NCI-H187 (cell line): ENCODE data around the gene SHC2.
"Not testable (repeated sequence)": the region's sequence is repeated elsewhere in the genome, so short reads cannot be mapped to it uniquely, and the experiment has no call there.

ENCODE experiments used
- DNase-seq, 2 experiments: peaks; one replicate each; lab custom pipeline; 2025; lab: John Stamatoyannopoulos, UW

The SHC2 gene

DNA sequence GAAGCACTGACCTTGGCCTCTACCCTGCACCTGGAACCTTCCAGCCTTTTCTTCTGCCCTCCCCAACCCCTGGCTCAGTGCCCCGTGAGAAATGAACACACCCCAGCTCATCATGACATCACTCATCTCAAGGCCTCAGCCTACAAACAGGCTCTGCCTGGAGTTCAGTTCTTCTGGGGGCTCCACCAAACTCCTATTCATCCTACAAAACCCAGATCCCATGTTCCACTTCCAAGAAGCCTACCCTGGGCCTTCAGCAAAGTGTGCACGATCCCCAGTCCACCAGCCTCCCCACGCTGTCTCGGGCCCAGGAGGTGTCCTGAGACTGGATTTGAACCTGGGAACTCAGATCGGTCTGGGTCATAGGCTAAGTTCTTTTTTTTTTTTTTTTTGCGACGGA lies 9.0 kb upstream of the SHC2 start:
- DNase-seq = no peak

DNA sequence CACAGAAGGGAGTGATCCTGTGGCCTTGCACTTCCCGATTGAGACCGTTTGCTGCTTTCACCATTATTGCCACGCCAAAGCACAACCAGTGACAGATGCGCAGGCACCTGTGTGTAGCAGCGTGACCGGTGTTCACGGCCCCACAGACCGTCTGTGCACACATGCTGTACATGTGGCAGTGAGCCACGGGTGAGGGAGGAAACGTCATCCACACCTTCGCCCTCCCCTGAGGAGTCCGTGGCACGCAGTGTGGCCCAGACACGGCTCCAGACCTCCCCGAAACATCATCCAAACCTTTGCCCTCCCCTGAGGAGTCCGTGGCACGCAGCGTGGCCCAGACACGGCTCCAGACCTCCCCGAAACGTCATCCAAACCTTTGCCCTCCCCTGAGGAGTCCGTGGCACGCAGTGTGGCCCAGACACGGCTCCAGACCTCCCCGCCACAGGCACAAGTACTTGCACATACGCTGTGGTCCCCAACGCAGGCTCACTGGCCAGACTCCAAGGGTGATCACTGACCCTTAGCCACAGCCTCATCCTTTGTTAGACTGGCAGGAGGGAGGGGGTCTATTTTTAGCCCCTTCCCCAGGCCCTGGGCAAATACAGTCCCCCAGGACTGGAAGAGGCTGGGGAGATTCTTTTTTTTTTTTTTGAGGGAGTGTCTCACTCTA lies 7.9 kb upstream of the SHC2 start:
- DNase-seq = no peak

DNA sequence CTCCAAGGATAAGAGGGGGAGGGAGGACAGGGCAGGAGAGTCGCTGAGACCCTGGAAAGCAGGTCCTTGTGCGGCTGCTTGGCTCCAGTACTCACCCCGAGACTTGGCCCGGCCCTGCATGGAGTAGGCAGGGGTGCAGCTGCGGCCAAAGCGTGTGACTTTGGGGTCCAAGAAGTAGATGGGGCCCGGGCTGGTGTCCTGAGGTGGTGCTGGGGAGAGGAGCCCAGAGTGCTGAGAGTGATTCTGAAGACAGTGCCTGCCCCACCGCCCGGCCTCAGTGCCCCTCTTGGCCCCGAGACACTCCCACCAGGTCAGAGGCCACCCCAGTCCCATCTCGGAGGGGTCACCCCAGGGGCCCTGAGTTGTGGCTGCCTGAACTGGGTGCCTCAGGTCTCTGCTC lies 6.7 kb upstream of the SHC2 start:
- DNase-seq = no peak

DNA sequence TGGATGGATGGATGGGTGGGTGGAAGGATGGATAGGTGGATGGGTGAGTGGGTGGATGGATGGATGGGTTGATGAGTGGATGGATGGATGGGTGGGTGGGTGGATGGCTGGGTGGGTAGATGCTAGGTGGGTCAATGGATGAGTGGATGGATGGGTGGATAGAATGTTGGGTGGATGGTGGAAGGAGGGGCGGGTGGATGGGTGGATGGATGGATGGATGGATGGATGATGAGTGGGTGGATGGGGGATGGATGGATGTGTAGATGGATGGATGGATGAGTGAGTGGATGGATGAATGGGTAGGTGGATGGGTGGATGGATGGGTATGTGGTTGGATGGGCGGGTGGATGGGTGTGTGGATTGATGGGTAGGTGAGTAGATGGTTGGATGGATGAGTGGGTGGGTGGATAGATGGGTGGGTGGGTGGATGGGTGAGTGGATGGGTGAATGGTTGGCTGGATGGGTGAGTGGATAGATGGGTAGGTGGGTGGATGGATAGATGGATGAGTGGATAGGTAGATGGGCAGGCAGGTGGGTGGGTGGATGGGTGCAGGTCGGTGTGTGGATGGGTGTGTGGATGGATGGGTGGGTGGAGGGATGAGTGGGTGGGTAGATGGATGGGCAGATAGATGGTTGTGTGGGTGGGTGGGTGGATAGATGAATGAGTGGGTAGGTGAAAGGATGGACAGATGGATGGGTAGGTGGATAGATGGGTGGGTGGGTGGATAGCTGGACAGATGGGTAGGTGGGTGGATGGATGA lies 4.4 kb upstream of the SHC2 start:
- no peak for DNase-seq

DNA sequence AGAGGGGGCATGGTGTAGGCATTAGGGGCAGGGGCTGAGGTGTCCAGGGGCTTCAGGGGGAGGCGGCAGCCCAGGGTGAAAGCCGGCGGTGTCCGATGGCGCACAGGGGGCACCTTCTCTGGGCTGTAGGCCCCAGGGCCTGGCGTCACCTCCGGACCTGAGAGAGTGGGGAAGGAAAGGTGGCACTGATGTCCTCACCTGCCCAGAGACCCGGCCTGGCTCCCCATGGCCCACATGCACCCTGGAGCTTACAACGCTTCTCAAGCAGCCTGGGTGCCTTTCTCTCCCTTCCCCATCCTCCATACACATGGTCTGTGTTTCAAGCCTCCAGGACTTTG lies 3.3 kb upstream of the SHC2 start:
- no peak for DNase-seq

DNA sequence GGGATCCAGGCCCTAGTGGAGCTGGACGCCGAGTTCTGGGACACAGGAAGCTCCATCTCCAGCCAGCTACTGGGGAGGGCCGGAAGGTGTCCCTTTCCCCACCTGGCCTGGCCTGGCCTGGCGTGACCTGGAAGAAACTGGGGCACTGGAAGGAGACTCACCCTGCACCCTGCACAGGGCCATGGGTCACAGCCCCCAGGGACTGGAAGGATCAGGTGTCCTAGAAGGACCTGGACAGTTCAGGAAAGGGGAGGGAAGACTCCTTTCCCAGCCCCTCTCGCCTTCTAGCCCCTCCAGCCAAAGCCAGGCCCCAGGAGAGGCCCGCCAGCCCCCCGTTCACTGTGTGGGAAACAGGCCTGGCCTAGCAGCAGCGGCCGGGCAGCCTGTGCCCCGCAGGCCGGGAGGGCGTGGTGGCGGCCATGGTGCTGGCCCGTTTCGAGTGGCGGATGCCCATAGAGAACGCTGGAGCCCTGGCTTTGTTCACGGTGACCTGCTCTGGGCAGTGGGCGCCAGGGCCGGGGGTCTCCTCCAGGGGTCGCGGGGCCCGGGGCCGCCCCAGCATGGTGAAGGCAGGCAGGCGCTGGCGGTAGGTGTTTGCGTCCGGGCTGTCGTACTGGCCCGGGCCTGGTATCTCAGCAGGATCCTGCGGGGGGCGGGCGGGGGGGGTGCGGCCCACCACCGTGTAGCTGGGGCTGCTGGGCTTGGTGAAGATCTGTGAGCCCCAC lies 2.8 kb upstream of the SHC2 start:
- no peak for DNase-seq

DNA sequence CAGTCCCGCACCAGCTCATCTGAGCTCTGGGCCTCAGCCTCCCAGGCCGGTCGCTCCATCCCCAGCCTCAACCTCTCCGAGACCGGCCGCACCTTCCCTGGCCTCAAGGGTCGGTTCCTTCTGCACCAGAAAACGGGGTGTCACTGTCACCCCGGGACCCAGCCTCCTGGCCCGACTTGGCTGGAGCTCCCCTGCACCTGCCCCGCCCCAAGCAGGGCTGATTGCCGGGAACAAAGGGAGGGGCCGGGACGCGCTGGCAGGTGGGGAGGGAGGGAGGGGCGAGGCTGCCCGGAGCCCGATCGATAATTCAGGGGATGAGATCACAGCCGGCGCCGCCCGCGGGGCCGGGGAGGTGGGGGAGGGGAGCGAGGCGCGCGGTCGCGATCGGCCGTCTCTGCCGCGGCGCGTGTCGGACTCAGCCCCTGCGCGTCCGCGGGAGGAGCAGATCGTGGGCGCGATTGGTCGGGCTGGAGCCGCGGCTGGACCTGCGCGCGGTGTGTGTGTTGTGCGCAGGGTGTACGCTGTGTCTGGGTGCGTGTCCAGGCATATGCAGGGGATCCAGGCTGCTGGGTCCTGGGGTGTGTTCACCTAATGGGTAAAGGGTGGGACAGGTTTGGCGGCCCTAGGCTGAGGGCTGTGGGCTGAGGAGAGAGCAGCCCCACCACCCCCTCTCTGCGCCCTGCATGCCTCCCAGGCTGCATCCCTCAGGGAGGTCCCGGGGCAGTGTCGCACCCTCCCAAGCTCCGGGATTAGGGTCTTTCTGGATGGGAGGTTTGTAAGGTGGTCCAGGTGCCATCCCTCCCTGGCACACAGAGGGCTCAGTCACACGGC lies 1.1 kb upstream of the SHC2 start:
- DNase-seq = peak; percentile 14 to 58

DNA sequence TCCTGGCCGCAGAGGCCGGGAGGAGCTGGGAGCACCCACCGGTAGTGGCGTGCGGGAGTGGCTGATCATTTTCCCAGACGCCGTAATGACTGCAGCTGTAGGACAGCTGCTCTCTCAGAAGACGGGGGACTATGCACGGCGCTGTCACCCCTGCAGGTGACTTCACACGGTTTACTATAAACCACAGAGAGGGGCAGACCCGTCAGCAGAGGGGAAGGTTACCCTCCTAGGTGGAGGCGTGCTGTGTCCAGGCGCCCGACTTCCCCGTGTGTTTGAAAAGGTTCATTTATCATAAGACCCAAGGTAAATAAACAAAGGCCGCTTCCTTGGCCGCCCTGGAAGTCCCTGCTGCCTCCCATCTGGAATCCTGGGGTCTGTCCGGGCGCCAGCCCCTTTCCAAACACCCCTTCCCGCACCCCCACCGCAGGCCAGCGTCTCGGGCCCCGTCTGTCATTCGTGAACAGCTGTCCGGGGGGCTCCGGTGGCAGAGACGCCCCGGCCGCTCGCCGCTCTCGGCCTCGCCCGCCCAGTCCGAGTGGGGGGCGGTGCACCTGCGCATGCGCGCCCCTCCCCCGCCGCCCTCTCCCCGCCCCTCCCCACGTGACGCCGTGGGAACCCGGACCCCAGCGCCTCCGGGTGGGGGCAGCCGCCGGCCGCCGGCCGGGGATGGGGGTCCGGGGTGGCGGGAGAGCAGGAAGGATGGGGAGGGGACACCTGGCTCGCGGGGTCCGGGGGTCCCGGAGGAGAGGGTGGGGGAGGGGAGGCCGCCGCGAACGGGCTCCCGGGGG lies 915 bp downstream of the SHC2 start:
- peak in 1 of 2 experiments; percentile 40 for DNase-seq

DNA sequence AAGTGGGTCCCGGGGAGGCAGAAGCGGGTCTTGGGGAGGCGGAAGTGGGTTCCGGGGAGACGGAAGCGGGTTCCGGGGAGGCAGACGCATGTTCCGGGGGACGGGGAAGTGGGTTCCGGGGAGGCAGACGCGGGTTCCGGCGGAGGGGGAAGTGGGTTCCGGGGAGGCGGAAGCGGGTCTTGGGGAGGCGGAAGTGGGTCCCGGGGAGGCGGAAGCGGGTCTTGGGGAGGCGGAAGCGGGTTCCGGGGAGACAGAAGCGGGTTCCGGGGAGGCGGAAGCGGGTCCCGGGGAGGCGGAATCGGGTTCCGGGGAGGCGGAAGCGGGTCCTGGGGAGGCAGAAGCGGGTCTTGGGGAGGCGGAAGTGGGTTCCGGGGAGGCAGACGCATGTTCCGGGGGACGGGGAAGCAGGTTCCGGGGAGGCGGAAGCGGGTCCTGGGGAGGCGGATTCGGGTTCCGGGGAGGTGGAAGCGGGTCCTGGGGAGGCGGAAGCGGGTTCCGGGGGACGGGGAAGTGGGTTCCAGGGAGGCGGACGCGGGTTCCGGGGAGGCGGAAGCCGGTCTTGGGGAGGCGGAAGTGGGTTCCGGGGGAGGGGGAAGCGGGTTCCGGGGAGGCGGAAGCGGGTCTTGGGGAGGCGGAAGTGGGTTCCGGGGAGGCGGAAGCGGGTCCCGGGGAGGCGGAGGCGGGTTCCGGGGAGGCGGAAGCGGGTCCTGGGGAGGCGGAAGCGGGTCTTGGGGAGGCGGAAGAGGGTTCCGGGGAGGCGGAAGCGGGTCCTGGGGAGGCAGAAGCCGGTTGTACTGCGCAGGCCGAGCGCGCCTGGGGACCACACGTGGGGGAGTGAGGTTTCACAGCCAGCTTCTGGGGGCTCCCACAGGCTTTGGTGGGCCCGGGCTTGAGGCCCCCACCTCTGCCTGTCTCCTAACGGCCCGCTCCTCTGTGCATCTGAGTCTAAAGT lies 2.5 kb downstream of the SHC2 start:
- no peak for DNase-seq

DNA sequence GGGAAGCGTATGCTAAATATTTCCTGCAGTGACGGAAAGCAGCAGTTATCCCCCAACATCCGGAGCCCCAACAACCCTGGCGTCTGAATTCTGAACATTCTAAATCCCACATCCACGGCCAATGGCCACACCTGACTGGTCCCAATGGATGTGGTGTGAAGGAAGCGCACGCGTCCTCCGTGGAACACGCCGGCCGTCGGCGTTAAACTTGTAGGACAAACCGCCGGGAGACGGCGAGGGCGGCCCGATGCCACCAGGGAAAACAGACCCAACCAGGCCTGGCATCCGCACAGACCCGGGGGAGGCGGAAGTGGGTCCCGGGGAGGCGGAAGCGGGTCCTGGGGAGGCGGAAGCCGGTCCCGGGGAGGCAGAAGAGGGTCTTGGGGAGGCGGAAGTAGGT lies 3.2 kb downstream of the SHC2 start:
- DNase-seq = no peak

DNA sequence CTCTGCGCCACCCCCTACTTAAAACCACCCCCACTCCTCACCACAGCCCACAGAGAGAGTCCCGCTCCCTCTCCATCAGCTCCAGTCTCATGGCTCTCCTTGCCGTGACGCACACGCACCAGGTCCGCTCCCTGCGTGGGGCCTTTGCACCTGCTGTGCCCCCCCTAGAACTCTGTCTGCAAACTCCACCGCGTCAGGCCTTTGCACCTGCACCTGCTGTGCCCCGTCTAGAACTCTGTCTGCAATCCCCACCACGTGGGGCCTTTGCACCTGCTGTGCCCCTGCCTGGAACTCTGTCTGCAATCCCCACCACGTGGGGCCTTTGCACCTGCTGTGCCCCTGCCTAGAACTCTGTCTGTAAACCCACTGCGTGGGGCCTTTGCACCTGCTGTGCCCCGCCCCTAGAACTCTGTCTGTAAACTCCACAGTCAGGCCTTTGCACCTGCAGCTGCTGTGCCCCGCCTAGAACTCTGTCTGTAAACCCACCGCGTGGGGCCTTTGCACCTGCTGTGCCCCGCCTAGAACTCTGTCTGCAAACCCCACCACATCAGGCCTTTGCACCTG lies 4.2 kb downstream of the SHC2 start:
- no peak for DNase-seq

DNA sequence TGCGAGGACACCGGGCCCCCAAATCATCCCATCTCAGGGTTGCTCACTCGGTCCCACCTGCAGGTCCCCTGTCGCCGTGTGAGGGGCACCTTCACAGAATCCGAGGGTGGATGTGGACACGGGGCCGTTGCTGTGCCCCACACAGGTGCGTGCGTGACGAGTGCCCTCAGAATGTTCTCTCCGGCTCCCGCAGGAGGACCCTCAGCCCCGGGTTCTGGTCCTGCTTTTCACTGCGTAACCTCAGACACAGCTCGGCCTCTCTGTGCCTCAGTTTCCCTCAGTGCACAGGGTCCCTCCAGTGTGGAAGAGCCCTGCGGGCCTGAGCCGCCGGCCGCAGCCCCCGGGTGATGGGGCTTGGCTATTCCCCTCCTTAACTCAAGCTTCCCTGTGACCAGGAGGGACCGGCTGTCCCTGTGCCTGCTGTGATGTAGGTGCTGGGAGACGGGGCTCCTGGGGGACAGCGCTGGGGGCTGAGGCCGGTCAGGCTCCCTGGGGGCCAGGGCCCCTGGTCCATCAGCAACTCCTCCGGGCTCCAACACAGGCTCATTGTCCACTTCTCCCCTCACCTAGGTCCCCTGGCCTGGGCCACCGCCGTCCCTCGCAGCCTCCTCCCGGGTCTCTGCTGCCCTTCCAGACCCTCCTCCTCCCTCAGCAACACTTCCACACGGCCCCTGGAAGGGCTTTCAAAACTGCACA lies 4.8 kb downstream of the SHC2 start:
- no peak for DNase-seq

DNA sequence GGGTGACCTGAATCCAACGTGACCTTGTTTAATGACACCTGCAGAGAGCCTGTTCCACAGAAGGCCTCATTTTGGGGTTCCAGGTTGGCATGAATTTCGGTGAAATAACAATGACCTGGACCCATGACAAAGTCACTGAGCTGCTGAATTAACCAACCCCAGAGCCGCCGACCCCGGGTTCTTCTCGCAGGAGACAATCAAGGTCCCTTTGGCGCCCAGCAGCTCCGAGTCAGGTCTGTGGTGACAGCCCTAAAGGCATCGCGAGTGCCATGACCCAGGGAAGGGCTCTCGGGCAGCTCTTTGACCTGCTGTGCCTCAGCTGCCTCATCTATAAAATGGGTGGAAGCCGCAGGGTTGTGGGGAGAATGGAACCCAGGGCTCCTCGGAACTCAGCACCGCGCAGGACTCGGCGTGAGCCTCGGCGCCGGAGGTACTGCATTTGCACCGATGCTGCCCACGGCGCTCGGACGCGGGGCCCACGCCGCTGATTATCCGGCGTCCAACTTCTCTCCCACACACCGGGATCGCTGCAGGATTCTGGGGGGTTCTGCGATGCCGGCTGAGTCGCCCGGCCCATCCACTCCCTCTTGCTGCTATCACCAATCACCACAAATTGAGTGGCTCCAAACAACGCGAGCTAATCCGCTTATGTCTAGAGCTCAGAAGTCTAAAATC lies 5.7 kb downstream of the SHC2 start:
- DNase-seq = no peak

DNA sequence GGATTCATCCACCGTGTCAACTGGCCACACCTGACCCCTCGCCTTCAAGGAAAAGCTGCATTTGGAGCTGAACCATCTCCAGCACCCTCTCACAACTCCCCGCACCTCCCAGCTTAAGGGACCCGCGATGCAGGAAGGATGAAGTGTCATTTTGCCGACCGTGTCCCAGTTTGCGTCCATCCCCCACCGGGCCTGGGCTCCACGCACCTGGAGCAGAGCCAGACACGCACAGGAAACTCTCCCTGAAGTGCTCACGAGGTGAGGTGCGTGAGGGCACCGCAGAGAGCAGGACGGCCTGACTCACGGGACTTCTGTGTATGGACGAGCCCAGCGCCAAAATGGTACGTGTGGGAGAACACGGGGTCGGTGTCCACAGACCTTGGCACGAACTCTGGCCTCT lies 7.2 kb downstream of the SHC2 start:
- no peak for DNase-seq

DNA sequence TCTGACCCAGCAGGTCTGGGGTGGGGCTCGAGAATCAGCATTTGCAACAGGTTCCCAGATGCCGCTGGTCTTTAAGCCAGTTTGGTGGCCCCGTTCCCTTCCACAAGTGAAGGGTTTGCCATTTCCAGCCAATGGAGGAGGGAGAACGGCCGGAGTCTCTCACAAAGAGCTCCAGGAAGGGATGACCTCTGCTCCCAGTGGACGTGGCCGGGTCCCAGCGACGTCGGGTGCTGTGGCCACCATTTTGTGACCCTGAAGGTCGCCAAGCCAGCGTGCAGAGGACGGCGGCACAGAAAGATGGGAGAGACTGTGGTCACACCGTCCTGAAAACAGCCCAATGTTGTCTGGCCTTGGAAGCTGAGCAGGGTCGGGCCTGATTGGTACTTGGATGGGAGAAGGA lies 8.0 kb downstream of the SHC2 start:
- DNase-seq = no peak

DNA sequence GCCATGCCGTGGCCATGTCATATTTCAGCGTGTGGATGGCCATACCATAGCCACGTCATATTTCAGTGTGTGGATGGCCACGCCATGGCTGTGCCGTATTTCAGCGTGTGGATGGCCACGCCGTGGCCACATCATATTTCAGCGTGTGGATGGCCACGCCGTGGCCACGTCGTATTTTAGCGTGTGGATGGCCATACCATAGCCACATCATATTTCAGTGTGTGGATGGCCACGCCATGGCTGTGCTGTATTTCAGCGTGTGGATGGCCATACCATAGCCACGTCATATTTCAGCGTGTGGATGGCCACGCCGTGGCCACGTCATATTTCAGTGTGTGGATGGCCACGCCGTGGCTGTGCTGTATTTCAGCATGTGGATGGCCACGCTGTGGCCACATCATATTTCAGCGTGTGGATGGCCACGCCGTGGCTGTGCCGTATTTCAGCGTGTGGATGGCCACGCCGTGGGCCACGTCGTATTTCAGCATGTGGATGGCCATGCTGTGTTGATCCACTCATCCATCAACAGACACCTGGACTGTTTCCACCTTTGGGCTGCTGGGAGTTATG lies 9.8 kb downstream of the SHC2 start:
- DNase-seq = not testable (repeated sequence)

DNA sequence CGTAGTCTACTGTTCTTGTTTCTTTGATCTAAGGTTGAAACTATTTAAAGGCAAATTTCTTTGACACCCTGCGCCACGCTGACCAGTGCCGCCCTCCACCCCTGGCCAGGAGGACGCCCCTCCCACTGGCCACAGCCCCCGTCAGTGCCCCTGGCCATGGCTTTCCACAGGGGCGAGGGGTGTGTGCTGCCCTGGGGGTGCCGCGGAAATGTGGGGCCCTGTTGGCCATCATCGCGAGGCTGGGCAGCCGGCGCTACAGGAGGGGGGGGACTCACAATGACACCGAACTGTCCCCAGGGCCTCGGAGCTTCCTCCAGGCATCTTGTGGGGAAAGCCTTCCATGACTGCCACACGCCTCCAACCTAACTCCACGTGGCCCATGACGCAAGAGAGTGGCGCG lies 10.9 kb downstream of the SHC2 start:
- no peak for DNase-seq

DNA sequence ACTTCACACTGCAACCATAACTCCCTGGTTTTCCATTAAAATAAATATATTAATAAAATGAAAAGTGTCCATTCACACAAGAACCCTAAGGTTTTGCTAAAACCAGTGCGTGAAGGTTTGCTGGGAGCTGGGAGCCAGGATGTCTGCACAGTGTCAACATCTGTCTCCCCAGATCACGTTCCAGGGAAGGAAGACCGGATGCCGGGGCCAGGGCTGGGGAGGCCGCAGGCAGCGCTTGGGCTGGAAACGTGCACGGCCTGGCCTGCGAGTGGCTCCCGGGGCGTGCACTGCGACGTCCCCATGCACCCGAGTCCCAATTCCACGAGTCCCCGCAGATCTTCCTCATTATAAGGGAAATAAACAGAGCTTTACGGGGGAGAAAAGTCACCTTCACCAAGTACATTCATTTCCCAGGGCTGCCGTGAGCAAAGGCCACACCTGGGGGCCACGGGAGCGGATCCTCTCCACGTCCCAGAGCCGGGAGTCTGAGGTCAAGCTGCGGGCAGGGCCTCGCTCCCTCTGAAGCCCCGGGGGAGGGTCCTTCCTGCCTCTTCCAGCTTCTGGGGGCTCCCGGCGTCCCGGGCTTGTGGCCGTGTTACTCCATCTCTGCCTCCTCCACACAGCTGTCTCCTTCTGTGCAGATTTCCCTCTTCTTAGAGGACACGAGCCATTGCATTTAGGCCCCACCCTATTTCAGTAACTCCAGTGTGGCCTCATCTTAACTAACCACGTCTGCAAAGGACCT lies 12.8 kb downstream of the SHC2 start:
- no peak for DNase-seq
